NT2/D1 (cell line): ENCODE measurements around the gene SLC66A1.

Source experiments
- SUZ12 ChIP-seq: IDR thresholded peaks from 2 replicates; pipeline ENCODE4 v1.6.1; 2011; ENCODE audit not compliant: insufficient read length, insufficient read depth; ENCODE audit errors: extremely low read depth
- ZNF274 ChIP-seq: IDR thresholded peaks from 2 replicates; pipeline ENCODE4 v1.6.1; 2011; ENCODE audit warnings: mild to moderate bottlenecking, low read depth, low read length

- no peak for TF ChIP-seq SUZ12
- no peak for TF ChIP-seq ZNF274
Measured at GRCh38 chr1:19317126-19317910, 5.2 kb downstream of the SLC66A1 start.
